Measurements from ENCODE around the gene EDRF1. TPM values are rescaled to one million over a fixed set of nuclear protein-coding genes. Genes with fewer than 3 reads are reported as not detected.

EDRF1 gene
- total RNA-seq, 1 experiment from 2014 or later: 49.2 TPM

- no peaks in the 10 kb centered on the region for H3K9me3 ChIP-seq (ENCODE audit: control insufficient read depth in 1 of 2, insufficient read depth in 1 of 2, low read depth in 1 of 2, low read length in 2 of 2)
- no TSS peak for BruUV-seq (replicated peaks)
- H3K9me2 ChIP-seq (ENCODE audit: insufficient read depth): no peaks in the 10 kb centered on the region
- H4K20me1 ChIP-seq (ENCODE audit: insufficient read depth): no peaks in the 10 kb centered on the region
- TF ChIP-seq, protein P1, sequence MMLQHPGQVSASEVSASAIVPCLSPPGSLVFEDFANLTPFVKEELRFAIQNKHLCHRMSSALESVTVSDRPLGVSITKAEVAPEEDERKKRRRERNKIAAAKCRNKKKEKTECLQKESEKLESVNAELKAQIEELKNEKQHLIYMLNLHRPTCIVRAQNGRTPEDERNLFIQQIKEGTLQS (IDR thresholded peaks at IDR 0.05): no peak
- TF ChIP-seq, protein P2, sequence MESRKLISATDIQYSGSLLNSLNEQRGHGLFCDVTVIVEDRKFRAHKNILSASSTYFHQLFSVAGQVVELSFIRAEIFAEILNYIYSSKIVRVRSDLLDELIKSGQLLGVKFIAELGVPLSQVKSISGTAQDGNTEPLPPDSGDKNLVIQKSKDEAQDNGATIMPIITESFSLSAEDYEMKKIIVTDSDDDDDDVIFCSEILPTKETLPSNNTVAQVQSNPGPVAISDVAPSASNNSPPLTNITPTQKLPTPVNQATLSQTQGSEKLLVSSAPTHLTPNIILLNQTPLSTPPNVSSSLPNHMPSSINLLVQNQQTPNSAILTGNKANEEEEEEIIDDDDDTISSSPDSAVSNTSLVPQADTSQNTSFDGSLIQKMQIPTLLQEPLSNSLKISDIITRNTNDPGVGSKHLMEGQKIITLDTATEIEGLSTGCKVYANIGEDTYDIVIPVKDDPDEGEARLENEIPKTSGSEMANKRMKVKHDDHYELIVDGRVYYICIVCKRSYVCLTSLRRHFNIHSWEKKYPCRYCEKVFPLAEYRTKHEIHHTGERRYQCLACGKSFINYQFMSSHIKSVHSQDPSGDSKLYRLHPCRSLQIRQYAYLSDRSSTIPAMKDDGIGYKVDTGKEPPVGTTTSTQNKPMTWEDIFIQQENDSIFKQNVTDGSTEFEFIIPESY (IDR thresholded peaks at IDR 0.05; ENCODE audit: extremely low read depth, insufficient replicate concordance, low read length): no peak
- TF ChIP-seq POLR2AphosphoS5 (IDR thresholded peaks at IDR 0.05; ENCODE audit: low read depth, low read length): no peak
- TF ChIP-seq EZH2phosphoT487 (IDR thresholded peaks at IDR 0.05; ENCODE audit: borderline replicate concordance): no peak
- no peak for TF ChIP-seq CEBPB (IDR thresholded peaks at IDR 0.05; ENCODE audit: low read depth)
- no peak for TF ChIP-seq SIN3A (IDR thresholded peaks at IDR 0.05; ENCODE audit: low read depth)
- TF ChIP-seq SP1 (IDR thresholded peaks at IDR 0.05; ENCODE audit: low read depth): no peak
- no peak for TF ChIP-seq RAD21 (IDR thresholded peaks at IDR 0.05; ENCODE audit: low read depth)
- no peak for TF ChIP-seq SRF (IDR thresholded peaks at IDR 0.05; ENCODE audit: low read depth)
- TF ChIP-seq ZNF274 (IDR thresholded peaks at IDR 0.05; ENCODE audit: low read depth, low read length): no peak
- TF ChIP-seq EZH2 (IDR thresholded peaks at IDR 0.05): no peak
- TF ChIP-seq FOSL1 (IDR thresholded peaks at IDR 0.05; ENCODE audit: low read depth): no peak
- no peak for TF ChIP-seq ELF1 (IDR thresholded peaks at IDR 0.05; ENCODE audit: borderline replicate concordance, low read depth)
- no peak for TF ChIP-seq REST (IDR thresholded peaks at IDR 0.05; ENCODE audit: low read depth)
- no peak for TF ChIP-seq EGR1 (IDR thresholded peaks at IDR 0.05; ENCODE audit: low read depth)
- TF ChIP-seq POLR2A (IDR thresholded peaks at IDR 0.05; ENCODE audit: borderline replicate concordance, extremely low read depth, insufficient read depth, insufficient read length): no peak
- TF ChIP-seq MAX (IDR thresholded peaks at IDR 0.05): no peak
- no peak for TF ChIP-seq TCF7L2 (IDR thresholded peaks at IDR 0.05; ENCODE audit: borderline replicate concordance, extremely low read depth, insufficient read depth, insufficient read length)
- TF ChIP-seq CBX3 (IDR thresholded peaks at IDR 0.05; ENCODE audit: low read depth): no peak
- no peak for DNase-seq (ENCODE audit: low read depth, low spot score)
- intact Hi-C loops (cut with micrococcal nuclease): no loop called here
- H3K4me1 ChIP-seq (ENCODE audit: control insufficient read depth in 1 of 2, insufficient read depth in 2 of 2, low read length in 2 of 2): no peaks in the 10 kb centered on the region
- POLR2A ChIA-PET: no interaction called here
- no peak overlapping the region for H3K9ac ChIP-seq (ENCODE audit: low read length)
- H3K4me3 ChIP-seq (replicated peaks in 1 of 2; ENCODE audit: low read depth in 1 of 2, low read length in 2 of 2): no peak overlapping the region
- H3K4me2 ChIP-seq (ENCODE audit: low read length): no peak overlapping the region
- RAD21 ChIA-PET (ENCODE audit: low non-redundant PET in 1 of 2, low total read pairs in 2 of 2, uncharacterized antibody in 2 of 2, unreplicated experiment in 2 of 2): no interaction called here
- peaks cover 0 to 10% of the 10 kb centered on the region in 2 experiments; a peak in 2 of 4 replicates for H3K36me3 ChIP-seq (ENCODE audit: control insufficient read depth in 1 of 2, insufficient read depth in 2 of 2, low read length in 2 of 2)
- CTCF ChIA-PET: no interaction called here
- no peak for ATAC-seq
- no peak overlapping the region for H3K27ac ChIP-seq (ENCODE audit: low read depth, low read length)
- no peaks in the 10 kb centered on the region for H3K79me2 ChIP-seq (ENCODE audit: insufficient read depth, low read length)
- H2AFZ ChIP-seq (ENCODE audit: low read depth, low read length, poor library complexity, severe bottlenecking): no peak overlapping the region
- no peaks in the 10 kb centered on the region for H3K27me3 ChIP-seq (ENCODE audit: insufficient read depth, low read length)
These were observed 78.6 kb downstream of the EDRF1 start for GRCh38 chr10:125797994-125798662.
